SJSA1 (cell line): Measurements from ENCODE around the gene ANKS1B. TPM values are rescaled to one million over a fixed set of nuclear protein-coding genes. Genes with fewer than 3 reads are reported as not detected.

Experiments used
- DNase-seq, 2 experiments: peaks; one replicate each; pipeline ENCODE4 v3.0.0-alpha.2; 2015 to 2020; ENCODE audit warnings: low spot score in 2 of 2, low read depth in 1 of 2
- H3K27ac ChIP-seq: fragments of 250-450 bp; sonication (Bioruptor Pico); 2 replicates; pipeline ENCODE4 v1.5.1; 2020; ENCODE audit warnings: mild to moderate bottlenecking, moderate library complexity
- H3K27me3 ChIP-seq: fragments of 250-450 bp; sonication (Bioruptor Pico); replicated peaks from 2 replicates; pipeline ENCODE4 v1.5.1; 2020; ENCODE audit warnings: mild to moderate bottlenecking, moderate library complexity
- H3K36me3 ChIP-seq: fragments of 250-450 bp; sonication (Bioruptor Pico); 2 replicates; pipeline ENCODE4 v1.5.1; 2020; ENCODE audit warnings: mild to moderate bottlenecking
- H3K4me1 ChIP-seq: fragments of 250-450 bp; sonication (Bioruptor Pico); replicated peaks from 2 replicates; pipeline ENCODE4 v1.6.1; 2021; ENCODE audit warnings: mild to moderate bottlenecking
- H3K4me3 ChIP-seq: fragments of 250-450 bp; sonication (Bioruptor Pico); 2 replicates; pipeline ENCODE4 v1.5.1; 2020; ENCODE audit warnings: mild to moderate bottlenecking
- H3K9me3 ChIP-seq: fragments of 250-450 bp; sonication (Bioruptor Pico); replicated peaks from 2 replicates; pipeline ENCODE4 v1.5.1; 2020; ENCODE audit warnings: mild to moderate bottlenecking
- total RNA-seq: library from RNA; depleted of rRNA; stranded (reverse); fragments of >200 nt; shearing (Covaris generic); gene quantifications from 2 replicates; pipeline ENCODE4 v1.2.3, GENCODE V29; 2014

ANKS1B gene
- total RNA-seq, 1 experiment from 2014 or later: not detected

DNA sequence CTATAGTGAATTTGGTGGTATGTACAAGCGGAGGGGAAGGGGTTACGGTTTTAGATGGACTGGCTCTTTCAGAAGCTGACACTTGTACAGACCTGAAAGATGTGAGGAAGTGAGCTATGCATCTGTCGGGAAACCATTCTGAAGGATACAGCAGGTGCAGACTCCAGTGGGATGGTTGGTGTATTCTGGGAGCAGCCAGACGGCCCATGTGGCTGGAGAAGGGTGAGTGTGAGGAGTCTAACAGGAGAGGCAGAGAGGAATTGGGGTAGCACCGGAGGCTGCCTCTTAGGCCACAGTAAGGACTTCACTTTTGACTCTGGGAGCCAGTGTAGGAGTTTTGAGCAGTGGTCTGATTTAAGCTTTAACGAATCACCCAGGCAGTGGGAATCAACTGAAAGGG lies 1248.9 kb downstream of the ANKS1B start:
- DNase-seq: no peak
- H3K4me1 ChIP-seq: peaks cover 18% of the 10 kb centered on the region
- H3K9me3 ChIP-seq: no peaks in the 10 kb centered on the region
- H3K27ac ChIP-seq: no peak overlapping the region
- H3K36me3 ChIP-seq: peaks cover 22% of the 10 kb centered on the region
- no peaks in the 10 kb centered on the region for H3K27me3 ChIP-seq
- H3K4me3 ChIP-seq: no peak overlapping the region

DNA sequence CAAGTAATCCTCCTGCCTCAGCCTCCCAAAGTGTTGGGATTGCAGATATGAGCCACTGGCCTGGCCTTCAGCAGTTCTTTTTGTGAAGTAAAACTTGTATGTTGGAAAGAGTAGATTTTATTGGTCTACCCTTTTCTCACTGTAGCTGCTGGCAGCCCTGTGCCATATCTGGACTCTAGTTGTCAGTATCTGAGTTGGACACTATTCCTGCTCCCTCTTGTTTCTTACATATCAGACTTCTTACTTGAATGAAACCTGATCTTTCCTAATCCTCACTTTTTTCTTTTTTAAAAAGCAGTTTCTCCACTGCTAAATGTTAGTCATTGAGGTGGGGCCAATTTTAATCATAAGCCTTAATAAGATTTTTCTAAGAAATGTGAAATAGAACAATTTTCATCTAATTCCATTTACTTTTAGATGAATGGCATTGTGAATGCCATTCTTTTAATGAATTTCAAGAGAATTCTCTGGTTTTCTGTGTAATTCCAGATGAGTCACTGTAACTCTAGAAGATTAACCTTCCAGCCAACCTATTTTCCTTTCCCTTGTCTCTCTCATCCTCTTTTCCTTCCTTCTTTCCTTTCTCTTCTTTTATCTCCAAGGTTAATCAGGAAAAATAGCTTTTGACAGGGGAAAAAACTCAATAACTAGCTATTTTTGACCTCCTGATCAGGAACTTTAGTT lies 1250.9 kb downstream of the ANKS1B start:
- H3K27ac ChIP-seq: no peak overlapping the region
- no peaks in the 10 kb centered on the region for H3K27me3 ChIP-seq

DNA sequence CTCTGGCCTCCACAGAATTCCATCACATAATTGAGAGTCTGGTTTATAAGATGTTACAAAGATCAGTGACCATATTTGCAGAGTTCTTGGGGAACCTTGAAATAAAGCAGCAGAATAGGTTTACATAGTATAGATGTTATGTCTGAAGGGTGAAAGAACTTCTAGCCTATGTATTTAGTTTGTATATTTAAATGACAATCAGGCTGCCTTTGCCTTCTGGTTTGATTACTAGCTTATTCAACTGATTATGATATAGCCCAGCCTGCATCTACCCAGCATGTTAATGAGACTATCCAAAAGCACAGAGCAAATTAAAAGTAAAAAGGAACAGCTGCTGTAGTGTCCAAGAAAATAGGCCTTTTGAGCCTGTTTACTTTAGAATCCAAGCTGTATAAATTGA lies 1254.3 kb downstream of the ANKS1B start:
- DNase-seq: no peak
- peaks cover 53% of the 10 kb centered on the region for H3K36me3 ChIP-seq

More for the DNA sequence above, 1250.9 kb downstream of the ANKS1B start:
- Histone ChIP-seq H3K36me3 (peaks cover 42% of the 10 kb centered on the region), H3K4me3 (no peak overlapping the region), H3K9me3 (no peaks in the 10 kb centered on the region), H3K4me1 (peaks cover 18% of the 10 kb centered on the region)
- DNase-seq: no peak

DNA sequence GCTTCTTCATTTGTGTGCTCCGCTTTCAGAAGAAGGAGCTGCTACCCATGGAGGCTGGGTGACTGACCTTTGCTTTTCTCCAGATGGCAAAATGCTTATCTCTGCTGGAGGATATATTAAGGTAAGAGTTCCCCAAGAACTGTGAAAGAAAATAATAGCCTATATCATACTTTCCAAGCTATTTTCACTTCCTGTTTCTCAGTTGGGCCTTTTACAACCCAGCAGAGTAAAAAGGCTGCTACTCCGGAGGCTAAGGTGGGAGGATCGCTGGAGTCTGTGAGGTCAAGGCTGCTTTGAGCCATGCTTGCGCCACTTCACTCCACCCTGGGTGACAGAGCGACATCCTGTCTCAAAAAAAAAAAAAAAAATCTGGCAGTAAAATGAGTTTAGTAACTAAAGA lies 1257.5 kb downstream of the ANKS1B start:
- no peaks in the 10 kb centered on the region for H3K9me3 ChIP-seq
- no peaks in the 10 kb centered on the region for H3K27me3 ChIP-seq
- peaks cover 6% of the 10 kb centered on the region; the same call in 1 of the 2 replicates for H3K4me1 ChIP-seq
- H3K27ac ChIP-seq: no peak overlapping the region
- peaks cover 60% of the 10 kb centered on the region for H3K36me3 ChIP-seq
- no peak overlapping the region for H3K4me3 ChIP-seq
- no peak for DNase-seq

More for the DNA sequence above, 1254.3 kb downstream of the ANKS1B start:
- no peak overlapping the region for H3K4me3 ChIP-seq
- no peaks in the 10 kb centered on the region for H3K27me3 ChIP-seq
- H3K27ac ChIP-seq: no peak overlapping the region
- H3K4me1 ChIP-seq: peaks cover 3% of the 10 kb centered on the region; the same call in 1 of the 2 replicates
- H3K9me3 ChIP-seq: no peaks in the 10 kb centered on the region

DNA sequence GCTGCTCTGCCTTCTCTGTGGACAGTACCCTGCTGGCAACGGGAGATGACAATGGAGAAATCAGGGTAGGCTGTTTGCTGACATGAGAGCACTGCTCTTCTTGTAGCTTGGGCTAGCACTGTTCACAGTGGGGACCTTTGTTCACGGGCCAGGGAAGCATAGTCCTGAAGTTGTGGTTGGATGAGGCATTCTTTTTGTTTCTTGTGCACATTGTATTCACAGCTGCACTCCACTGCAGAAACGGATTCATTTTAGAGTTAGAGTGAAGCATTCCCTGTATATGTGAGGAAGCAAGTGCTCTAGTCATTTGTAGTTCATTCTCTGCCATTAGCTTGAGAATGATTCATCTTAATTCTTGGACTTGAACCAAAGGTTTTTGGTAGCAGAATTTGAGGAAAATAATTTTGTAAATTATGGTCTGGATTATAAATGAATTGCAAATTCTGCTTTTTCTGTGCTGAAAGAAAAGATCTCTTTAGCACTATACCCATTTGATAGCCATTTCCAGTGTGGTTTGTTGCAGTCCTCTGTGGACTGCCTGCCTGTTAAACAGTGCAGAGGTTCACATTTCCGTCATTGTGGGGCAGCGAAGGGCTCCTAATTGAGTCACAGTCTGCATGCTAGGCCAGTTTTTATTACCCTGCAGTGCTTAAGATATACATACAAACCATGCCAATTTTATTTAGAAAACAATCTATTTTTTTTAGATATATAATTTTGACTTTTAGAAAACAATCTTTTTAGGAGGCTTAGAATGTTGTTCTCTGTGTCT lies 1259.1 kb downstream of the ANKS1B start:
- Histone ChIP-seq H3K27ac (no peak overlapping the region), H3K36me3 (peaks cover 52% of the 10 kb centered on the region)
- peak; percentile 22 to 59 for DNase-seq

DNA sequence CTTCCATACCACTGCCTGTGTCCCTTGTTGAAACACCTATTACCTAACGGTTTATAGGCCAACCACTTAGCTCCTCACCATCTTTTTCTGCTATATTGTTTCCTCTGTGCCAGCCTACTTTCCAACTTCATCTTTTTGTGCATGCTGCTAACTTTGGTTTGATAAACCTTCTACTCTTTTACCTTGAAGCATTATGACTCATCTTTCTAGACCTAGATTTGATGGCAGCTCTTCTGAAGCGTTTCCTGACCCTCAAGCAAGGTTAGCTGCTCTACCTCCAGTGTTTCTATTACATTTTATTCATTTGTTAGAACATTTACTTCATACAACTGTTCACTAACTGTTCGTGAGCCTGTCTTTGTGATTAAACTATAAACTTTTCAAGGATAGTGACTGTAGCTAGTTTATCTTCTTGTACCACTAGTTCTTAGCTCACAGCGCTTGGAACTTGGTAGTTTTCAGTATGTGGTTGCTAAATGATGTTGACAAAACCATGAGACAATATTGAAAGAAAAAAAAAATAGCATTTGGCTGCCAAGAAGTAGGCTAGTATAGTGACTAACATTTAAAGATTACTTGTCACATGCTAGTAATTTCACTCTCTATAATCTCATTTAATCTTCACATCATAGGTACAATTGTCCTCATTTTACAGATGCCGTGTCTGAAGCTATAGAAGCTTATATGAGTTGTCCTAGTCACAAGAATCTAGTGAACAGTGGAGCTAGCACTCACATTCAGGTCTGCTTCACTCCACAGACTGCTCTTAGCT lies 1260.2 kb downstream of the ANKS1B start:
- no peaks in the 10 kb centered on the region for H3K27me3 ChIP-seq
- no peak overlapping the region for H3K27ac ChIP-seq
- DNase-seq: no peak
- no peaks in the 10 kb centered on the region for H3K9me3 ChIP-seq
- no peak overlapping the region for H3K4me3 ChIP-seq
- H3K4me1 ChIP-seq: peaks cover 6% of the 10 kb centered on the region; the same call in 1 of the 2 replicates
- peaks cover 42% of the 10 kb centered on the region for H3K36me3 ChIP-seq

More for the DNA sequence above, 1259.1 kb downstream of the ANKS1B start:
- H3K9me3 ChIP-seq: no peaks in the 10 kb centered on the region
- H3K4me1 ChIP-seq: peaks cover 6% of the 10 kb centered on the region; the same call in 1 of the 2 replicates
- H3K27me3 ChIP-seq: no peaks in the 10 kb centered on the region
- H3K4me3 ChIP-seq: no peak overlapping the region

DNA sequence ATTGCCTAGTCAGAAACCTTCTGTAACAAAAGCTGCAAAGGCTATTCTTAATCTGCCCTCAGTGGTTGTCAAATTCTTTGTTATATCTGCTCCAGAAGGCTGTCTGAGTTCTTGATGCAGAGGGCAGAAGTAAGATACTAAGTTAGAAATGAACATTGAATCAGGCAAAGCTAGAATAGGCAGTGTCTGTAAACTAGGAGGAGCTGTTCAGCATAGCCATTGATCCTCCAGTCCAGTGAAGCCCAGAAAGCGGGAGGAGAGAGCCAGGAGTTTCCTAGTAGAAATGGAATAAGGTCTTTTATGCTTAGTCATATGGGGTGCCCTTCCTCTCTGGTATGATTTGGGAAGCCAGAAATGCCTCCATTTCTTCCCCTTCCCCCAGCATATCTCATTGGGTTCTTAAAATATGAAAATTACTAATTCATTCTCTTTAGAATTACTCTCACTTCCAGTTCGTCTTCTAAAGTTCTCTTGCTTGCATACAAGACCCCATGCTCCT lies 1263.5 kb downstream of the ANKS1B start:
- H3K27ac ChIP-seq: no peak overlapping the region
- H3K36me3 ChIP-seq: peaks cover 24% of the 10 kb centered on the region

DNA sequence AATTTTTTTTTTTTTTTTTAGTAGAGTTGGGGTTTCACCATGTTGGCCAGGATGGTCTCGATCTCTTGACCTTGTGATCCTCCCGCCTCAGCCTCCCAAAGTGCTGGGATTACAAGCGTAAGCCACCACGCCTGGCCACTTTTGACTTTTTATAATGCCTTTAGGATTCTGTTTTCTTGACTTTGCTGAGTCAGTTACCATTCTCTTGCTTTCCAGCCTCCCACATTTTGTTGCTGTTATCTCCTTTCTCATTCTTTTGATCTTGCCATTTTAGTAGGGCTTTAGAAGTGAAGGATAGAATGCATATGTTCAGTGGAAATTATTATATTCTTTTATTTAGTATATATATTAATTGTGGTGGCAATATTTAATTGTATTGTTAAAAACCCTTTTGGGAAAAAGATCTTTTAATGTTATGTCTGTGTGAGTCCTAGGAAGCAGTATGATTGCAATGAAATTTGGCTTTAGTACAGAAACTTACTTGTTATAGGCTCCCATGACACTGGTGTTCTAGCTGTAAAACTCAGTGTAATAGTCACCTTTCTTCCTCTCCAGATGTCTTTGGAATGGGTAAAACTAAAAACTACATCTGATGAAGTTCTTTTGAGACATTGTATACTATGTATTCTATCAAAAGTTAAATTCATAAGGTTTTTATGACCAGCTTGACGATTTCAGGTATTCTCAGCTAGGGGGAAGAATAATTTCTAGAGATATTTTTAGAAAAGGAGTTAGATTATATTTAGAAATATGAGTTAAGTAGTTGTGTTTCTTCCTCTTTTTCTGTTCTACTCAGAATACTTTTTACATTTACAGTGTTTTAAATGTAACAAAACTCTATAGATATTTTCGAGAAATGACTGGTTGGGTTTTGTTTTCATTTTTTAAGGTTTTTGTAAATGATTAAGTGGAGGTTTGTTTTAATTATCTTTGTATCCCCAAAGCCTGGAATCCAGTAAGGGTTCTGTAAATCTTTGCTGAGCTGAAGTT lies 1264.9 kb downstream of the ANKS1B start:
- Histone ChIP-seq H3K27me3 (no peaks in the 10 kb centered on the region), H3K36me3 (peaks cover 28% of the 10 kb centered on the region), H3K9me3 (no peaks in the 10 kb centered on the region), H3K4me3 (no peak overlapping the region), H3K4me1 (no peaks in the 10 kb centered on the region), H3K27ac (no peak overlapping the region)
- no peak for DNase-seq

More for the DNA sequence above, 1263.5 kb downstream of the ANKS1B start:
- no peak overlapping the region for H3K4me3 ChIP-seq
- no peaks in the 10 kb centered on the region for H3K27me3 ChIP-seq
- peaks cover 6% of the 10 kb centered on the region; the same call in 1 of the 2 replicates for H3K4me1 ChIP-seq
- no peaks in the 10 kb centered on the region for H3K9me3 ChIP-seq
- no peak for DNase-seq

DNA sequence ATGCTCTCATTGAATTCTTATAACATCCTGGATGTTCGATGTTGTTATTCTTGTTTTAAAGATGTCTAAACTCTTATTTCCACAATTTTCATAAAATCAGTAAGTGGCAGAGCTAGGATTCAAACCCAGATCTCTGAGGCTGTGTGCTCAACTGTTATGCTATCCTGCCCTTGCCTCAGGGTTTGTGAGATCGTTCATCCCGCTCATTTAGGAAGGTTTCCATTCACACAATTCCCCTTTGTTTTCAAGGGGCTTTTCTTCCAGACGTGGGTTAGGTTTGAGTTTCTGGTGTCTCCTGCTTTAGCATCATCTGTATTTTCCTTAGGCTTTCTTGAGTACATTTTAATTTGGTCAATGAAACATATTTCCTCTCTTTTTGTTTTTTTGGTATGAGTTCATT lies 1270.3 kb downstream of the ANKS1B start:
- Histone ChIP-seq H3K9me3 (no peaks in the 10 kb centered on the region), H3K27ac (no peak overlapping the region), H3K4me1 (no peaks in the 10 kb centered on the region), H3K36me3 (peaks cover 32% of the 10 kb centered on the region), H3K4me3 (no peak overlapping the region), H3K27me3 (no peaks in the 10 kb centered on the region)
- no peak for DNase-seq

DNA sequence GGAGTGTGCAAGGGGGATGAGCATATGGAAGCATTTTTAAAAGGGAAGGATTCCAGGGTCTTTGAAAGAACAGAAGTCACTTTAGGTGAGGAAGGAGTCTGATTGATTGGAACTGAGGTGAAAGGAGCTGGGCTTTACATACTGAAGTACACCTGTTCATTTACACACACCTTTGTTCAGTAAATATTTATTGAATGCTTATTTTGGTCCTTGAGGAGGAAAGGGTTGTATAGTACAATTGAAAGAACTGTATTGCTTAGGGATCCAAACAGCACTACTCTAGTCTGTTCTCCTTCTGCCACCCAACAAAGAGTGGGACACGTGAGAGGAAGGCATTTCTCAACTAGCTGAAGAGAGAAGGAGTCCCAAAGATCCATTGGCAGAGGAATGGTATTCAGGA lies 1275.7 kb downstream of the ANKS1B start:
- Histone ChIP-seq H3K4me3 (no peak overlapping the region), H3K9me3 (no peaks in the 10 kb centered on the region), H3K27ac (no peak overlapping the region), H3K27me3 (no peaks in the 10 kb centered on the region), H3K36me3 (peaks cover 43% of the 10 kb centered on the region), H3K4me1 (no peaks in the 10 kb centered on the region)
- DNase-seq: no peak

DNA sequence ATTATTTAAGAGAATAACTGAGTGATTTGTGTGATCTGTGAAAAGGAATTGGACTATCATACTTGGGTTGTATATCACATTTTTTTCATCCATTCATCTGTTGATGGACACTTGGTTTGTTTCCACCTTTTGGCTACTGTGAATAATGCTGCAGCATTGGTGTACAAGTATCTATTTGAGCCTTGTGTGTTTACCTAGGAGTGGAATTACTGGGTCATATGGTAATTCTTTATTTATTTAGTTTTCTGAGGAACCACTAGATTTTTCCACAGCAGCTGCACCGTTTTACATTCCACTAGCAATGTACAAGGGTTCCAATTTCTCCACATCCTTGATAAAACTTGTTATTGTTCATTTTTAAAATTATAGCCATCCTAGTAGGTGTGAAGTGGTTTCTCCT lies 1283.6 kb downstream of the ANKS1B start:
- H3K4me3 ChIP-seq: no peak overlapping the region
- H3K27me3 ChIP-seq: no peaks in the 10 kb centered on the region
- no peak for DNase-seq

DNA sequence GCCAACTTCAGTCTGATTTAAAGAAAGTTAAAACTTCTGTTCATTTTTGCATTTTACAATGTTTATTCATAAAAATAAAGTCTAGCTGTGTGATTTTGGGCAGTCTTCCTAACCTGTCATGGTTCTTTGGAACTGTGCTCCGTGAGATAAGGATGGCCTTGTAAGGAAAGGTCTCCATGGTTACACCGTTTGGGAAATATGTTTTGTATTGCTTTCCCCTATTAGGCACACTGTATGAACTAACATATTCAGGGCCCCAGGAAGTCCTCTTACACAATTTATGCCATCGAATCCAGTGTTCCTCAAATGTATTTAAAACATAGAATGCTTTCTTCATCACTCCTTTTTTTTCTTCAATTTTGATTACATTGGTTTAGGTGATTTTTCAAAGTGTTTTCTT lies 1285.2 kb downstream of the ANKS1B start:
- no peaks in the 10 kb centered on the region for H3K27me3 ChIP-seq
- DNase-seq: no peak
- H3K4me1 ChIP-seq: no peaks in the 10 kb centered on the region
- H3K9me3 ChIP-seq: no peaks in the 10 kb centered on the region
- H3K27ac ChIP-seq: no peak overlapping the region
- no peak overlapping the region for H3K4me3 ChIP-seq
- H3K36me3 ChIP-seq: peaks cover 36% of the 10 kb centered on the region

More for the DNA sequence above, 1283.6 kb downstream of the ANKS1B start:
- H3K9me3 ChIP-seq: no peaks in the 10 kb centered on the region
- no peak overlapping the region for H3K27ac ChIP-seq
- H3K4me1 ChIP-seq: no peaks in the 10 kb centered on the region
- H3K36me3 ChIP-seq: peaks cover 33% of the 10 kb centered on the region
